Spleen (tissue), 11 donors: ENCODE measurements around the gene STING1. TPM values are rescaled to one million over a fixed set of nuclear protein-coding genes. Genes with fewer than 3 reads are reported as not detected.

ENCODE experiments used
- DNase-seq: peaks from one replicate; pipeline ENCODE4 v3.0.0-alpha.2; 2020
- H3K27ac ChIP-seq, 8 donors: fragments of 200-600 bp; sonication (generic) in 7 of 8; 1 replicate in 4 of 8; 2 replicates in 4 of 8; pipeline versions ENCODE4 v1.5.0 to v1.8.0; 2016 to 2021; ENCODE audit warnings: inconsistent platforms in 4 of 8, mild to moderate bottlenecking in 4 of 8, moderate library complexity in 1 of 8
- H3K27me3 ChIP-seq, 7 donors: fragments of 200-600 bp; sonication (generic) in 6 of 7; replicated peaks in 1 of 7; 1 replicate in 4 of 7; 2 replicates in 3 of 7; pipeline versions ENCODE4 v1.5.0 to v1.8.0; 2016 to 2021; ENCODE audit warnings: inconsistent platforms in 3 of 7, mild to moderate bottlenecking in 1 of 7
- H3K36me3 ChIP-seq, 6 donors: fragments of 200-600 bp; sonication (generic) in 5 of 6; 1 replicate in 4 of 6; 2 replicates in 2 of 6; pipeline versions ENCODE4 v1.5.0 to v1.8.0; 2016 to 2021; ENCODE audit warnings: inconsistent platforms in 2 of 6
- H3K4me1 ChIP-seq, 6 donors: fragments of 200-600 bp; sonication (generic) in 5 of 6; 1 replicate in 3 of 6; 2 replicates in 3 of 6; pipeline versions ENCODE4 v1.5.0 to v1.8.0; 2016 to 2021; ENCODE audit warnings: inconsistent platforms in 3 of 6
- H3K4me3 ChIP-seq, 8 donors: fragments of 200-600 bp; sonication (generic) in 7 of 8; 1 replicate in 4 of 8; 2 replicates in 4 of 8; pipeline versions ENCODE4 v1.5.0 to v1.8.0; 2016 to 2021; ENCODE audit warnings: inconsistent platforms in 4 of 8, mild to moderate bottlenecking in 4 of 8, moderate library complexity in 2 of 8
- H3K9me3 ChIP-seq, 8 donors: fragments of 200-600 bp; sonication (generic) in 7 of 8; 1 replicate in 4 of 8; 2 replicates in 4 of 8; pipeline versions ENCODE4 v1.5.0 to v1.8.0; 2016 to 2021; ENCODE audit warnings: inconsistent platforms in 4 of 8
- CTCF ChIP-seq, 11 experiments: fragments of 200-600 bp in 7 of 11; fragments of 450-650 bp in 4 of 11; sonication (generic) in 4 of 11; IDR thresholded peaks in 8 of 11; conservative IDR thresholded peaks in 3 of 11; 1 replicate in 7 of 11; 2 replicates in 4 of 11; pipeline versions ENCODE4 v1.4.0 to v1.8.0; 2016 to 2021; ENCODE audit warnings: antibody characterized with exemption in 11 of 11, inconsistent platforms in 4 of 11, mild to moderate bottlenecking in 1 of 11
- POLR2A ChIP-seq, 3 donors: fragments of 450-650 bp; IDR thresholded peaks; one replicate each; pipeline ENCODE4 v1.5.1; 2017; ENCODE audit warnings: antibody characterized with exemption in 3 of 3, mild to moderate bottlenecking in 1 of 3
- POLR2AphosphoS5 ChIP-seq, 3 donors: sonication (generic); formaldehyde crosslinking; IDR thresholded peaks; one replicate each; pipeline ENCODE4 v1.5.1; 2017; ENCODE audit warnings: antibody characterized with exemption in 3 of 3
- WGBS, 5 donors: extraction: QIAGEN DNeasy Blood & Tissue Kit in 3 of 5; methylation state at CpG; one replicate each; pipeline versions ENCODE4 v1.1.5 to v1.1.7; 2013 to 2018; 5-methylcytosine and 5-hydroxymethylcytosine counted together
- intact Hi-C: fragments of 100-400 bp; cut with DNase I; formaldehyde crosslinking; loops from one replicate; pipeline ENCODE4 v1.15.0; 2023; ENCODE audit warnings: low total_unique reads
- polyA plus RNA-seq, 3 donors: library from polyadenylated mRNA; stranded (reverse); fragments of 200-250 nt; gene quantifications; one replicate each; pipeline ENCODE4 v1.2.1, GENCODE V29; 2013
- small RNA-seq, 4 donors: library from RNA; depleted of rRNA; stranded (forward); fragments of <200 nt; gene quantifications; one replicate each; pipeline ENCODE3, GENCODE V24; 2016
- total RNA-seq, 7 donors: library from RNA; depleted of rRNA in 3 of 7; stranded (reverse); fragments of >200 nt in 3 of 7; fragmentation: NEBNext Ultra II Directional in 4 of 7; extraction: Animal tissue kit (Norgen Biotek cat#: 25700) in 4 of 7; gene quantifications; one replicate each; pipeline versions ENCODE4 v1.1.0 to v1.2.1, GENCODE V29; 2016 to 2021
- donor health status: healthy with polysubstance abuse.
- donor health status: DM: no; HTN: no; CAD: no; lungs with moderate emphysema.
- donor health status: DM: no; HTN: no; CAD: no.
- donor health status: Bipolar disorder and iron deficiency.
- donor health status: healthy.
- donor health status: DM: no; HTN: no; CAD: no.
- donor health status: DM: yes; HTN: yes; CAD: no.

The STING1 gene
- total and polyA plus RNA-seq, 10 donors, result 24.2 to 166 (median 104) TPM

- intact Hi-C loops, result no loop called here
- no peak for DNase-seq
- Histone ChIP-seq H3K27ac (no peak overlapping the region), H3K4me3 (no peak overlapping the region), H3K9me3 (no peaks in the 10 kb centered on the region), H3K36me3 (peaks cover 0 to 67% (median 7%) of the 10 kb centered on the region in 6 donors), H3K4me1 (no peaks in the 10 kb centered on the region), H3K27me3 (no peaks in the 10 kb centered on the region)
- 67 to 80% (median 74%) methylated on average over 2 of the region's 2 CpGs for WGBS, 5 donors
- TF ChIP-seq POLR2AphosphoS5 (IDR thresholded peaks at IDR 0.05), result no peak
- TF ChIP-seq POLR2A (IDR thresholded peaks at IDR 0.05), result no peak
- TF ChIP-seq CTCF (IDR thresholded peaks at IDR 0.05 in 8 of 11, conservative IDR thresholded peaks at IDR 0.05 in 3 of 11), result no peak
These were observed 52.5 kb downstream of the STING1 start for GRCh38 chr5:139430015-139430414.

DNA sequence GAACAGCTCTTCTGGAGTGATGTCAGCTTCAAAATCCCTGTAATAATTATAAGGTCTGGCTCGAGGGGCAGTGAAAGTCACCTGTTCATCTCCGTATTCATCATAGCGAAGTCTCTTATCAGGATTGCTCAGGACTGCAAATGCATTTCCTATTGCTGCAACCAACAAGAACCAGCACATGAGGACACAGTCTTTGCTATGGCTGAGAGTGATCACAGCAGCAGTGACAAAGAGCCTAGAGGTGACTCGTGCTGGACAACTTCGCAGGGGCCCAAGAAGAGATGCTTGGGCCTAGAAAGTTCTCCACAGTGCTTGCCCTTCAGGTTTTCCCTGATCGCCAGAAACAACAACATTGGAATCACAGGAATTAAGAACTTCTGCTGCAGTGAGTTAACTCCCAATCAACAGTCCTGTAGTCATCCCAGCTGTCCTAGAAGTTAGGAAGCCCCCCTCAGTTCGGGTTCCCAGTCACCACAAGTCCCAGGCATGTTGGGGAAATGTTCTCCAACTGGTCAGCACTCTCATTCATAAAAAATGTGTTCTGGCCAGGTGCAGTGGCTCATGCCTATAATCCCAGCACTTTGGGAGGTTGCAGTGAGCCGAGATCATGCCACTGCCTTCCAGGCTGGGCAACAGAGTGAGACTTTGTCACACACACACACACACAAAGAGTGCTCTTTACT, 56.2 kb downstream of the STING1 start:
- H3K4me1 ChIP-seq, result peaks cover 0 to 7% (median 3%) of the 10 kb centered on the region in 6 donors
- no peaks in the 10 kb centered on the region for H3K9me3 ChIP-seq
- no peak for DNase-seq
- no peaks in the 10 kb centered on the region for H3K27me3 ChIP-seq
- peaks cover 0 to 57% (median 9%) of the 10 kb centered on the region in 6 donors for H3K36me3 ChIP-seq
- H3K27ac ChIP-seq, result no peak overlapping the region
- intact Hi-C loops, result no loop called here
- H3K4me3 ChIP-seq, result no peak overlapping the region
- TF ChIP-seq POLR2A (IDR thresholded peaks at IDR 0.05) (no peak), POLR2AphosphoS5 (IDR thresholded peaks at IDR 0.05) (no peak), CTCF (IDR thresholded peaks at IDR 0.05 in 8 of 11, conservative IDR thresholded peaks at IDR 0.05 in 3 of 11) (no peak)
- WGBS, 5 donors, result 71 to 86% (median 74%) methylated on average over 8 of the region's 8 CpGs

Small RNAs within 50 kb of the gene (small RNA-seq; reads per million reads assigned to genes)
- 0 reads per million in 4 donors for gene RNU5B-4P

Other genes with a start within 250 kb of the STING1 start
- gene MATR3, start 189.0 kb downstream of the STING1 start, total RNA-seq, result 100 to 1,000 TPM; 170 to 251 (median 219) TPM
- 100 to 1,000 TPM; 114 to 147 (median 143) TPM for gene MATR3, start 189.0 kb downstream of the STING1 start, polyA plus RNA-seq
- 100 to 1,000 TPM in 2 of 7 donors, 10 to 100 TPM in 5; 73.2 to 117 (median 86.4) TPM for gene PAIP2, start 140.9 kb downstream of the STING1 start, total RNA-seq
- gene PAIP2, start 140.9 kb downstream of the STING1 start, polyA plus RNA-seq, result 100 to 1,000 TPM in 2 of 3 donors, 10 to 100 TPM in 1; 90.6 to 119 (median 117) TPM
- 1 to 10 TPM in 4 of 7 donors, under 1 TPM in 2, not detected in 1; 0.28 to 2.4 (median 1.6) TPM for gene SLC23A1, start 99.5 kb downstream of the STING1 start, total RNA-seq
- gene SLC23A1, start 99.5 kb downstream of the STING1 start, polyA plus RNA-seq, result 1 to 10 TPM in 1 of 3 donors, under 1 TPM in 2; 0.87 to 1.2 (median 0.89) TPM
- gene MZB1, start 92.8 kb downstream of the STING1 start, total RNA-seq, result 100 to 1,000 TPM in 3 of 7 donors, 10 to 100 TPM in 4; 72.6 to 273 (median 97.8) TPM
- 100 to 1,000 TPM; 114 to 179 (median 144) TPM for gene MZB1, start 92.8 kb downstream of the STING1 start, polyA plus RNA-seq
- 1 to 10 TPM; 1.1 to 3.2 (median 2.3) TPM for gene PROB1, start 87.7 kb downstream of the STING1 start, total RNA-seq
- gene PROB1, start 87.7 kb downstream of the STING1 start, polyA plus RNA-seq, result 1 to 10 TPM in 1 of 3 donors, under 1 TPM in 2; 0.33 to 1.3 (median 0.99) TPM
- 1 to 10 TPM; 2.1 to 7.6 (median 3.7) TPM for gene SPATA24, start 78.7 kb downstream of the STING1 start, total RNA-seq
- 1 to 10 TPM; 8.5 to 9.5 (median 9.0) TPM for gene SPATA24, start 78.7 kb downstream of the STING1 start, polyA plus RNA-seq
- 10 to 100 TPM in 1 of 7 donors, 1 to 10 TPM in 6; 4.0 to 10.8 (median 7.8) TPM for gene DNAJC18, start 43.2 kb downstream of the STING1 start, total RNA-seq
- gene DNAJC18, start 43.2 kb downstream of the STING1 start, polyA plus RNA-seq, result 1 to 10 TPM; 1.3 to 7.1 (median 4.5) TPM
- gene ECSCR, start 20.0 kb downstream of the STING1 start, total RNA-seq, result 10 to 100 TPM; 11.3 to 52.3 (median 20.8) TPM
- 10 to 100 TPM; 14.1 to 18.4 (median 17.7) TPM for gene ECSCR, start 20.0 kb downstream of the STING1 start, polyA plus RNA-seq
- gene SMIM33, start 11.8 kb downstream of the STING1 start, total RNA-seq, result under 1 TPM in 1 of 7 donors, not detected in 6; 0.24 TPM
- gene SMIM33, start 11.8 kb downstream of the STING1 start, polyA plus RNA-seq, result under 1 TPM in 1 of 3 donors, not detected in 2; 0.03 TPM
- 100 to 1,000 TPM in 2 of 7 donors, 10 to 100 TPM in 5; 64.3 to 120 (median 94.3) TPM for gene UBE2D2, start 78.6 kb upstream of the STING1 start, total RNA-seq
- 100 to 1,000 TPM; 101 to 132 (median 103) TPM for gene UBE2D2, start 78.6 kb upstream of the STING1 start, polyA plus RNA-seq
- 10 to 100 TPM; 57.5 to 69.5 (median 62.8) TPM for gene CXXC5, start 165.6 kb upstream of the STING1 start, total RNA-seq
- 10 to 100 TPM; 46.4 to 69.5 (median 60.8) TPM for gene CXXC5, start 165.6 kb upstream of the STING1 start, polyA plus RNA-seq